Gastrocnemius medialis (tissue), 4 donors: Measurements from ENCODE around the gene MYO1D. TPM values are rescaled to one million over a fixed set of nuclear protein-coding genes. Genes with fewer than 3 reads are reported as not detected.
A peak's percentile ranks its signal among the peaks of the same experiment; 100 is the strongest.

Experiments
- ATAC-seq, 2 donors: fragments of 150-250 bp; one replicate each; pipeline ENCODE4 v1.9.1; 2016
- DNase-seq, 2 donors: peaks; one replicate each; pipeline ENCODE4 v3.0.0-alpha.2; 2019
- H3K27ac ChIP-seq, 4 donors: fragments of 200-600 bp; sonication (generic); 1 replicate in 1 of 4; 2 replicates in 3 of 4; pipeline ENCODE4 v1.5.1; 2016 to 2018; ENCODE audit warnings: mild to moderate bottlenecking in 2 of 4, moderate library complexity in 1 of 4
- H3K27me3 ChIP-seq, 3 donors: fragments of 200-600 bp; sonication (generic) in 2 of 3; 1 replicate in 1 of 3; 2 replicates in 2 of 3; pipeline versions ENCODE4 v1.5.1 to v1.6.0; 2016 to 2019; ENCODE audit warnings: mild to moderate bottlenecking in 1 of 3, moderate library complexity in 1 of 3
- H3K36me3 ChIP-seq, 2 donors: fragments of 200-600 bp; sonication (generic) in 1 of 2; one replicate each; pipeline ENCODE4 v1.5.1; 2017 to 2018
- H3K4me1 ChIP-seq, 2 donors: fragments of 200-600 bp; sonication (generic) in 1 of 2; one replicate each; pipeline ENCODE4 v1.5.1; 2016 to 2017; ENCODE audit warnings: mild to moderate bottlenecking in 2 of 2
- H3K4me3 ChIP-seq, 4 donors: fragments of 200-600 bp; sonication (generic) in 3 of 4; 1 replicate in 1 of 4; 2 replicates in 3 of 4; pipeline ENCODE4 v1.5.1; 2016 to 2019; ENCODE audit warnings: mild to moderate bottlenecking in 2 of 4
- H3K9me3 ChIP-seq, 3 donors: fragments of 200-600 bp; sonication (generic) in 2 of 3; 1 replicate in 1 of 3; 2 replicates in 2 of 3; pipeline ENCODE4 v1.5.1; 2016 to 2019
- CTCF ChIP-seq, 5 experiments: fragments of 450-650 bp in 3 of 5; fragments of 200-600 bp in 2 of 5; sonication (generic) in 2 of 5; IDR thresholded peaks in 4 of 5; conservative IDR thresholded peaks in 1 of 5; 1 replicate in 4 of 5; 2 replicates in 1 of 5; pipeline ENCODE4 v1.5.1; 2016 to 2019; ENCODE audit warnings: antibody characterized with exemption in 5 of 5, mild to moderate bottlenecking in 3 of 5, moderate library complexity in 3 of 5
- POLR2A ChIP-seq, 2 donors: fragments of 450-650 bp; IDR thresholded peaks; one replicate each; pipeline ENCODE4 v1.6.1; 2017; ENCODE audit warnings: antibody characterized with exemption in 2 of 2, mild to moderate bottlenecking in 2 of 2, moderate library complexity in 2 of 2
- in situ Hi-C, 4 donors: fragments of 200-750 bp; cut with MboI; loops; one replicate each; pipeline versions ENCODE4 v1.15.0 to v1.8.0; 2017; ENCODE audit warnings: low sequenced_read_pairs in 4 of 4
- intact Hi-C: fragments of 100-400 bp; cut with DNase I; formaldehyde crosslinking; loops from one replicate; pipeline ENCODE4 v1.15.1; 2023; ENCODE audit warnings: low total_unique reads
- total RNA-seq, 4 donors: library from RNA; depleted of rRNA; stranded (reverse); fragments of >200 nt; gene quantifications; one replicate each; pipeline versions ENCODE4 v1.1.0 to v1.2.3, GENCODE V29; 2016

Gene MYO1D
- total RNA-seq, 4 donors from 2014 or later, result 5.8 to 20.1 (median 7.8) TPM

DNA sequence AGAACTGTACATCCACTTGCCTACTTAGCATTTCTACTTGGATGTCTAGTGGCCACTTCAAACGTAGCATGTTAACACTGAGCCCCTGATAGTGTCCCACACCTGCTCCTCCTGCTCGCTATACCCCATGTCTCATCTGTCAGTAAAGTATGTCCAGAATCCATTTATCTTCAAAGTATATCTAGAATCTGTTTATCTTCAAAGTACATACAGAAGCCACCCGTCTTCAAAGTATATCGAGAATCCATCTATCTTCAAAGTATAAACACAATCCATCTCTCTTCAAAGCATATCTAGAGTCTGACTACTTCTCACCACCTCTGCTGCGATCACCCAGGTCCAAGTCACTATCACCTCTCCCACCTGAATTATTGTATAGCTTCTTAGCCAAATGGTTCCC lies 43.8 kb downstream of the MYO1D start:
- intact Hi-C loops, result no loop called here
- ATAC-seq, result no peak

GRCh38 chr17:32831627-32832243 lies 45.2 kb downstream of the MYO1D start:
- Histone ChIP-seq H3K4me3 (no peak overlapping the region), H3K27me3 (no peaks in the 10 kb centered on the region), H3K4me1 (no peaks in the 10 kb centered on the region), H3K27ac (no peak overlapping the region), H3K36me3 (no peaks in the 10 kb centered on the region), H3K9me3 (no peaks in the 10 kb centered on the region)
- TF ChIP-seq CTCF (IDR thresholded peaks at IDR 0.05 in 4 of 5, conservative IDR thresholded peaks at IDR 0.05 in 1 of 5), result no peak
- no peak for TF ChIP-seq POLR2A (IDR thresholded peaks at IDR 0.05)
- in situ Hi-C loops, result no loop called here
- DNase-seq, result no peak
- no peak for ATAC-seq
- intact Hi-C loops, result no loop called here

More for the DNA sequence above, 43.8 kb downstream of the MYO1D start:
- Histone ChIP-seq H3K27ac (no peak overlapping the region), H3K9me3 (no peaks in the 10 kb centered on the region), H3K36me3 (no peaks in the 10 kb centered on the region), H3K4me3 (no peak overlapping the region), H3K4me1 (no peaks in the 10 kb centered on the region), H3K27me3 (no peaks in the 10 kb centered on the region)
- in situ Hi-C loops, result no loop called here
- DNase-seq, result no peak
- TF ChIP-seq CTCF (IDR thresholded peaks at IDR 0.05 in 4 of 5, conservative IDR thresholded peaks at IDR 0.05 in 1 of 5) (no peak), POLR2A (IDR thresholded peaks at IDR 0.05) (no peak)

DNA sequence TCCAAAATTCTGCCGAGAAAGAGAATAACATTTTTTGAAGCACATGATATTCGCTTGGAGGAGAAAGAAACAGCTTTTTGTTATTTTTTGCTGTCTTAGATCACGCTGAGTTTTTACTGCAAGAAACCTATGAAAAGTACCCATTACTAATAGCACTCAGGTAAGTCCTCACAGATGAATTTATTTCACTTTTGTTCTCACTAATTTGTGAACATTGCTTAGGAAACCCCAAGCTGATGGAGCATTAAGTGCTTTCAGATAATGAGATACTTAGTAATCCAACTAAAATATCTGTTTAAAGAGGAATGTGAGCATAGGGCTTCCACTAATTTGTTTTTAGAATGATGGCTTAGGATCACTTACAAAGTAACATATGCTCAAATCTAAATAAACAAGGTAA lies 45.7 kb downstream of the MYO1D start:
- DNase-seq (no peak), ATAC-seq (no peak)
- no peak overlapping the region for H3K4me3 ChIP-seq
- no peaks in the 10 kb centered on the region for H3K36me3 ChIP-seq
- intact Hi-C loops, result no loop called here
- no peaks in the 10 kb centered on the region for H3K4me1 ChIP-seq
- in situ Hi-C loops, result no loop called here
- TF ChIP-seq CTCF (IDR thresholded peaks at IDR 0.05 in 4 of 5, conservative IDR thresholded peaks at IDR 0.05 in 1 of 5), result no peak
- no peak for TF ChIP-seq POLR2A (IDR thresholded peaks at IDR 0.05)
- H3K27ac ChIP-seq, result no peak overlapping the region
- no peaks in the 10 kb centered on the region for H3K27me3 ChIP-seq
- no peaks in the 10 kb centered on the region for H3K9me3 ChIP-seq

DNA sequence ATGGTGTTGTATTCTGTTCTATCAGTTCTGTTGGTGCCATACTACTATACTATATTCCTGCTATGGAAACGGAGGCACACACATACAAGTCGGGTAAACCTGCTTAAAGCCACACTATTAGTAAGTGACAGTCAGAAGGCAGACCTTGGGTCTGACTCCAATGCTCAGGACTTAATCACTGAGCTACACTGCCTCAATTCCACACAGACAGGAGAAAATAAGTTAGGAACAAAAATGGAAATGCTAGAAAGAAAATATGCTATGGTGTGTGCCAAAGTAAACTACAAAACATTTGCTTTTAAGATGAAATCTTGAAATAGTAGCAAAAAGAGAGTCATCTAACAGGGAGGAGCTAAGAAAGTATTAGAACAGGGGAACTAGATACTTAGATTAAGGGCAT lies 48.1 kb downstream of the MYO1D start:
- in situ Hi-C loops, result no loop called here
- no peak for TF ChIP-seq CTCF (IDR thresholded peaks at IDR 0.05 in 4 of 5, conservative IDR thresholded peaks at IDR 0.05 in 1 of 5)
- TF ChIP-seq POLR2A (IDR thresholded peaks at IDR 0.05), result no peak
- peak overlapping the region in 1 of 4 donors; percentile 11 for H3K4me3 ChIP-seq
- peaks cover 0 to 7% (median 0%) of the 10 kb centered on the region in 3 donors for H3K27me3 ChIP-seq
- intact Hi-C loops, result loop anchor here (5.0 kb wide), 1 partner anchor 48 kb away; the partner anchor contains the start of gene MYO1D
- no peaks in the 10 kb centered on the region for H3K4me1 ChIP-seq
- DNase-seq, result no peak
- no peaks in the 10 kb centered on the region for H3K9me3 ChIP-seq
- no peaks in the 10 kb centered on the region for H3K36me3 ChIP-seq
- H3K27ac ChIP-seq, result peak overlapping the region in 2 of 4 donors; percentile 54 to 56
- no peak for ATAC-seq
